CD4-positive, alpha-beta T cell (primary cell): ENCODE measurements around the gene GPR55. TPM values are rescaled to one million over a fixed set of nuclear protein-coding genes. Genes with fewer than 3 reads are reported as not detected.

Experiments
- ATAC-seq: fragments of 200-7000 bp; cut with Tn5 transposase; one replicate; pipeline ENCODE4 v1.10.0; 2022; ENCODE audit warnings: mild to moderate bottlenecking; ENCODE audit not compliant: poor library complexity
- CTCF ChIA-PET: fragments of 350-600 bp; sonication (Branson Sonifier 250); formaldehyde crosslinking; loops from one replicate; lab custom pipeline; 2021; ENCODE audit warnings: antibody characterized with exemption, inconsistent platforms; lab: Charles Lee
- POLR2A ChIA-PET: fragments of 350-600 bp; sonication (Branson Sonifier 250); formaldehyde crosslinking; loops from one replicate; lab custom pipeline; 2021; ENCODE audit warnings: antibody characterized with exemption, inconsistent platforms; lab: Charles Lee
- DNase-seq, 14 experiments: peaks; one replicate each; pipeline ENCODE4 v3.0.0-alpha.2; 2013 to 2020; ENCODE audit warnings: mixed read lengths in 2 of 14
- H3K27ac ChIP-seq, 2 donors: one replicate each; pipeline versions ENCODE4 v1.5.1 to v1.7.0; 2013; ENCODE audit warnings: low read length in 2 of 2, low read depth in 1 of 2, mild to moderate bottlenecking in 1 of 2
- H3K27me3 ChIP-seq, 2 experiments: 1 replicate in 1 of 2; 2 replicates in 1 of 2; pipeline versions ENCODE4 v1.6.1 to v1.7.0; 2013; ENCODE audit warnings: low read length in 2 of 2, control low read depth in 1 of 2, mild to moderate bottlenecking in 1 of 2, moderate library complexity in 1 of 2; ENCODE audit not compliant: insufficient read depth in 2 of 2, control insufficient read depth in 1 of 2
- H3K36me3 ChIP-seq: one replicate; pipeline ENCODE4 v1.6.1; 2013; ENCODE audit warnings: low read length, control low read depth; ENCODE audit not compliant: insufficient read depth
- H3K4me1 ChIP-seq: one replicate; pipeline ENCODE4 v1.6.1; 2013; ENCODE audit warnings: low read length, control low read depth; ENCODE audit not compliant: insufficient read depth
- H3K4me3 ChIP-seq: one replicate; pipeline ENCODE4 v1.5.1; 2013; ENCODE audit warnings: mild to moderate bottlenecking, low read length, moderate library complexity
- H3K9me3 ChIP-seq, 2 experiments: 1 replicate in 1 of 2; 2 replicates in 1 of 2; pipeline versions ENCODE4 v1.6.1 to v1.7.0; 2013; ENCODE audit warnings: low read length in 2 of 2, mild to moderate bottlenecking in 2 of 2, control low read depth in 1 of 2, moderate library complexity in 1 of 2; ENCODE audit not compliant: control insufficient read depth in 1 of 2, insufficient read depth in 1 of 2
- H3K27ac Mint-ChIP-seq: one replicate; pipeline ENCODE4 v1.8.0; 2020; ENCODE audit warnings: mixed read lengths
- H3K27me3 Mint-ChIP-seq: one replicate; pipeline ENCODE4 v1.8.0; 2021; ENCODE audit warnings: mixed read lengths
- H3K36me3 Mint-ChIP-seq: one replicate; pipeline ENCODE4 v1.8.0; 2021; ENCODE audit warnings: low read depth, mixed read lengths
- H3K4me1 Mint-ChIP-seq: one replicate; pipeline ENCODE4 v1.8.0; 2021; ENCODE audit warnings: low read depth, mixed read lengths
- H3K4me3 Mint-ChIP-seq: one replicate; pipeline ENCODE4 v1.8.0; 2020; ENCODE audit warnings: mild to moderate bottlenecking, mixed read lengths
- H3K9me3 Mint-ChIP-seq: one replicate; pipeline ENCODE4 v1.8.0; 2020; ENCODE audit warnings: mixed read lengths
- CTCF ChIP-seq: fragments of 200-600 bp; IDR thresholded peaks from one replicate; pipeline ENCODE4 v1.8.0; 2022; ENCODE audit warnings: antibody characterized with exemption, mild to moderate bottlenecking
- intact Hi-C, 2 experiments: fragments of 100-400 bp; cut with DNase I in 1 of 2; cut with micrococcal nuclease in 1 of 2; formaldehyde crosslinking; loops; one replicate each; pipeline versions ENCODE4 v1.15.1 to v1.9.0; 2023 to 2025; cut with DNase I, micrococcal nuclease
- total RNA-seq, 174 experiments: library from RNA in 2 of 174; stranded (reverse) in 2 of 174; gene quantifications; one replicate each; pipeline ENCODE4 v1.2.3 and lab custom pipeline; 2021 to 2026

The GPR55 gene
- total RNA-seq, 2 experiments from 2014 or later, result 2.9 to 3.8 TPM

- Mint-ChIP-seq H3K4me1 (peaks cover 18% of the 10 kb centered on the region), H3K27me3 (no peaks in the 10 kb centered on the region), H3K36me3 (peaks cover 19% of the 10 kb centered on the region), H3K4me3 (no peak overlapping the region), H3K27ac (no peak overlapping the region), H3K9me3 (no peaks in the 10 kb centered on the region)
- intact Hi-C loops, result loop anchor here in 1 of 2 experiments (5.0 kb wide), 2 partner anchors 65 to 85 kb away; no protein-coding TSS in a partner anchor
- no peak overlapping the region for H3K4me3 ChIP-seq
- H3K4me1 ChIP-seq, result peaks cover 11% of the 10 kb centered on the region
- POLR2A ChIA-PET, result no interaction called here
- no peak for TF ChIP-seq CTCF
- H3K9me3 ChIP-seq, result no peaks in the 10 kb centered on the region
- no peaks in the 10 kb centered on the region for H3K27me3 ChIP-seq
- ATAC-seq (no peak), DNase-seq (no peak)
- H3K27ac ChIP-seq, result no peak overlapping the region
- H3K36me3 ChIP-seq, result peaks cover 20% of the 10 kb centered on the region
- CTCF ChIA-PET, result interaction anchor here (1.0 to 1.6 kb wide), 3 partner anchors 11 to 75 kb away, joined by 3 to 4 read pairs (median 4); no protein-coding TSS in a partner anchor
Measured at GRCh38 chr2:230912724-230913123, 12.3 kb downstream of the GPR55 start.

- H3K36me3 Mint-ChIP-seq, result peaks cover 19% of the 10 kb centered on the region
- H3K4me1 ChIP-seq, result peaks cover 11% of the 10 kb centered on the region
- H3K27ac Mint-ChIP-seq, result no peak overlapping the region
- peaks cover 18% of the 10 kb centered on the region for H3K4me1 Mint-ChIP-seq
- ATAC-seq (no peak), DNase-seq (peak in 1 of 14 experiments; percentile 14)
- H3K4me3 Mint-ChIP-seq, result no peak overlapping the region
- no peak overlapping the region for H3K4me3 ChIP-seq
- no peaks in the 10 kb centered on the region for H3K27me3 ChIP-seq
- no peak for TF ChIP-seq CTCF
- no peak overlapping the region for H3K27ac ChIP-seq
- ChIA-PET CTCF (interaction anchor here (0.6 to 1.6 kb wide), 4 partner anchors 10 to 75 kb away, joined by 3 to 4 read pairs (median 4); no protein-coding TSS in a partner anchor), POLR2A (no interaction called here)
- H3K27me3 Mint-ChIP-seq, result no peaks in the 10 kb centered on the region
- no peaks in the 10 kb centered on the region for H3K9me3 ChIP-seq
- no peaks in the 10 kb centered on the region for H3K9me3 Mint-ChIP-seq
- intact Hi-C loops, result loop anchor here in 1 of 2 experiments (5.0 kb wide), 2 partner anchors 65 to 85 kb away; no protein-coding TSS in a partner anchor
- peaks cover 20% of the 10 kb centered on the region for H3K36me3 ChIP-seq
Measured at GRCh38 chr2:230912046-230912445, 13.0 kb downstream of the GPR55 start.

GRCh38 chr2:230910546-230911177, 14.4 kb downstream of the GPR55 start:
- DNase-seq (peak in 1 of 14 experiments; percentile 20), ATAC-seq (no peak)
- Histone ChIP-seq H3K9me3 (no peaks in the 10 kb centered on the region), H3K27me3 (no peaks in the 10 kb centered on the region), H3K4me3 (no peak overlapping the region), H3K4me1 (peaks cover 20% of the 10 kb centered on the region), H3K27ac (no peak overlapping the region), H3K36me3 (peaks cover 20% of the 10 kb centered on the region)
- intact Hi-C loops, result loop anchor here in 1 of 2 experiments (5.0 kb wide), 2 partner anchors 63 to 83 kb away; no protein-coding TSS in a partner anchor
- H3K4me1 Mint-ChIP-seq, result peaks cover 24% of the 10 kb centered on the region
- TF ChIP-seq CTCF, result no peak
- no peak overlapping the region for H3K27ac Mint-ChIP-seq
- peaks cover 19% of the 10 kb centered on the region for H3K36me3 Mint-ChIP-seq
- POLR2A ChIA-PET, result no interaction called here
- H3K4me3 Mint-ChIP-seq, result no peak overlapping the region
- H3K27me3 Mint-ChIP-seq, result no peaks in the 10 kb centered on the region
- no peaks in the 10 kb centered on the region for H3K9me3 Mint-ChIP-seq
- CTCF ChIA-PET, result no interaction called here
